PFSK-1 (cell line): ENCODE data around the gene FIGLA.

ENCODE experiments used
- FOXP2 ChIP-seq: optimal IDR thresholded peaks from 2 replicates; pipeline ENCODE3; 2011; ENCODE audit warnings: borderline replicate concordance, control low read depth, inconsistent platforms; ENCODE audit not compliant: insufficient read depth; ENCODE audit errors: extremely low read length, extremely low read depth
- POLR2AphosphoS5 ChIP-seq: IDR thresholded peaks from 2 replicates; pipeline ENCODE4 v1.6.1; 2012; ENCODE audit warnings: low read depth, mild to moderate bottlenecking, control low read depth, low read length, moderate library complexity
- SIN3A ChIP-seq: IDR thresholded peaks from 2 replicates; pipeline ENCODE4 v1.6.1; 2012; ENCODE audit warnings: mild to moderate bottlenecking, low read length, moderate library complexity, borderline replicate concordance; ENCODE audit not compliant: insufficient read depth
- TAF1 ChIP-seq: IDR thresholded peaks from 2 replicates; pipeline ENCODE4 v1.6.1; 2012; ENCODE audit warnings: low read length, control low read depth, borderline replicate concordance; ENCODE audit not compliant: insufficient read depth
- TF ChIP-seq, protein P1 (sequence below), 2 experiments: IDR thresholded peaks; 2 replicates each; pipeline versions ENCODE4 v1.6.1 to v1.8.0; 2011 to 2012; ENCODE audit warnings: low read depth in 2 of 2, low read length in 2 of 2, control low read depth in 1 of 2, inconsistent platforms in 1 of 2, mild to moderate bottlenecking in 1 of 2, moderate library complexity in 1 of 2; ENCODE audit not compliant: insufficient read depth in 1 of 2

DNA sequence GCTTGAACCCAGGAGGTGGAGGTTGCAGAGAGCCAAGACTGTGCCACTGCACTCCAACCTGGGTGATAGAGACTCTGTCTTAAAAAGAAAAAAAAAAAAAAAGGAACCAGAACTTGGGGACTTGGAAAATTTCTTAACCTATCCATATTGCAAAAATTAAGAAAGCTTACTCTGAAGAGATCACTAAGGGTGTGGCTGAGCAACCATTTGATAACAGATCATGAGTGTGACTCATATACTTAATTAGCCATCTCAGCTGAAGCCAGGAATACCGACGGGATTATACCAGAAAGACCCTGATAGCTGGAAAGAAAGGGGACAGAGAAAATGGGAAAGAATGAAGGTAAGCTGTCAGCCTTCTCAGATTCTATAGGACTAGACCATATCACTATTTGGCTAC is 15.3 kb downstream of the FIGLA start:
- TF ChIP-seq POLR2AphosphoS5 (no peak), TAF1 (no peak), SIN3A (no peak), FOXP2 (no peak)
- TF ChIP-seq, protein P1, sequence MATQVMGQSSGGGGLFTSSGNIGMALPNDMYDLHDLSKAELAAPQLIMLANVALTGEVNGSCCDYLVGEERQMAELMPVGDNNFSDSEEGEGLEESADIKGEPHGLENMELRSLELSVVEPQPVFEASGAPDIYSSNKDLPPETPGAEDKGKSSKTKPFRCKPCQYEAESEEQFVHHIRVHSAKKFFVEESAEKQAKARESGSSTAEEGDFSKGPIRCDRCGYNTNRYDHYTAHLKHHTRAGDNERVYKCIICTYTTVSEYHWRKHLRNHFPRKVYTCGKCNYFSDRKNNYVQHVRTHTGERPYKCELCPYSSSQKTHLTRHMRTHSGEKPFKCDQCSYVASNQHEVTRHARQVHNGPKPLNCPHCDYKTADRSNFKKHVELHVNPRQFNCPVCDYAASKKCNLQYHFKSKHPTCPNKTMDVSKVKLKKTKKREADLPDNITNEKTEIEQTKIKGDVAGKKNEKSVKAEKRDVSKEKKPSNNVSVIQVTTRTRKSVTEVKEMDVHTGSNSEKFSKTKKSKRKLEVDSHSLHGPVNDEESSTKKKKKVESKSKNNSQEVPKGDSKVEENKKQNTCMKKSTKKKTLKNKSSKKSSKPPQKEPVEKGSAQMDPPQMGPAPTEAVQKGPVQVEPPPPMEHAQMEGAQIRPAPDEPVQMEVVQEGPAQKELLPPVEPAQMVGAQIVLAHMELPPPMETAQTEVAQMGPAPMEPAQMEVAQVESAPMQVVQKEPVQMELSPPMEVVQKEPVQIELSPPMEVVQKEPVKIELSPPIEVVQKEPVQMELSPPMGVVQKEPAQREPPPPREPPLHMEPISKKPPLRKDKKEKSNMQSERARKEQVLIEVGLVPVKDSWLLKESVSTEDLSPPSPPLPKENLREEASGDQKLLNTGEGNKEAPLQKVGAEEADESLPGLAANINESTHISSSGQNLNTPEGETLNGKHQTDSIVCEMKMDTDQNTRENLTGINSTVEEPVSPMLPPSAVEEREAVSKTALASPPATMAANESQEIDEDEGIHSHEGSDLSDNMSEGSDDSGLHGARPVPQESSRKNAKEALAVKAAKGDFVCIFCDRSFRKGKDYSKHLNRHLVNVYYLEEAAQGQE (IDR thresholded peaks at IDR 0.05; ENCODE audit: insufficient read depth in 1 of 2, low read depth in 2 of 2, low read length in 2 of 2), result no peak
